GM12873 (cell line): ENCODE data around the gene GABRR1.

Experiments used
- CTCF ChIP-seq: IDR thresholded peaks from 2 replicates; pipeline ENCODE4 v1.5.1; 2012; ENCODE audit warnings: low read depth, mild to moderate bottlenecking, moderate library complexity, low read length, control low read depth; ENCODE audit not compliant: insufficient read depth; ENCODE audit errors: missing control alignments

The GABRR1 gene

GRCh38 chr6:89145956-89146717, 71.0 kb downstream of the GABRR1 start, which contains the start of gene PM20D2:
Gene PM20D2, plus strand, starts transcription at chr6:89146055. Its CDS starts 90 bp downstream, at chr6:89146145.
- TF ChIP-seq CTCF = no peak

- no peak for TF ChIP-seq CTCF
Measured at GRCh38 chr6:89145091-89145955, 71.8 kb downstream of the GABRR1 start.

GRCh38 chr6:89144354-89144906, 72.7 kb downstream of the GABRR1 start:
- TF ChIP-seq CTCF = no peak

- no peak for TF ChIP-seq CTCF
Measured at GRCh38 chr6:89140347-89141156, 76.6 kb downstream of the GABRR1 start.

- TF ChIP-seq CTCF = no peak
Measured at GRCh38 chr6:89139509-89140346, 77.4 kb downstream of the GABRR1 start.

GRCh38 chr6:89138173-89138572, 79.0 kb downstream of the GABRR1 start:
- TF ChIP-seq CTCF = no peak
